ENCODE measurements around the gene MYB. TPM values are rescaled to one million over a fixed set of nuclear protein-coding genes. Genes with fewer than 3 reads are reported as not detected.

Gene MYB
- total RNA-seq, 2 experiments from 2014 or later = 20.1 to 42.9 TPM

DNA sequence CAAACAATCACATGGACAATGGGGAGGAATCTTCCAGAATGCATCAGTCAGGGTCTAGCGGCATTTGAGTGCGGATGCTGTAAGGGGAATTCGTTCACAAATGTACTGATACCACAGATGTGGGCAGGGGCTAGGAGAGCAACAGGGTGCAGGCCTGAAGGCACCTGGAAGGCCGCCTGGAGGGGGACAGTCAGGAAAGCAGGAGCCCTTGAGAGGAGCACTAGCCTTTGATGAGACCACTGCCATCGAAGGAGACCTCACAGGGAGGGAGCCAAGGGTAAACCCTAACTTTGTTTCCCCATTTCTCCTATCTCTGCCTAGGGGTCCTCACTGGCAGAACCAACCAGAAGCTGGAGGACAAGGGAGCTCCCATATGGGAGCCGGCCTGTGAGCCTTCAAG, 38.2 kb downstream of the MYB start:
- H3K4me3 ChIP-seq (ENCODE audit: low read depth, low read length, poor library complexity, severe bottlenecking) = no peak overlapping the region
- POLR2A ChIA-PET = interaction anchor here (0.5 to 0.6 kb wide), 3 partner anchors 22 to 967 kb away, joined by 3 to 4 read pairs (median 3); no protein-coding TSS in a partner anchor
- BruUV-seq (replicated peaks) = no TSS peak

DNA sequence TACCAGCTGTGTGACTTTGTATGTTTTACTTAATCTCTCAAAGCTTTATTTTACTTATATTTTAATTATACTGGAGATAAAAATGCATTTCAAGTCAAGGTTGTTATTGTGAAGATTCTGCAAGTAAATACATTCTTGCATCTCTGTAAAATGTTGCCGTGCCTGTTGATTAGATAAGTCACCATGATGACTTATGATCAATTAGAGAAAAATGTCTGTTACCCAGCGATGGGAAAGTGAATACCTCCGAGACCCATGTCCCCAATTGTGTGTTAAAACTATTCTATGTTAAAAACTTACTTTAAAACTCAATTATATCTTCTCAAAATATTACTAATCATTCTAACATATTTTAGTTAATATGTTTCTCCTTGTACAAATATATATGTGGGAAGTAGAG, 39.9 kb downstream of the MYB start:
- no peak for DNase-seq (ENCODE audit: low spot score)
- Histone ChIP-seq H3K4me1 (ENCODE audit: insufficient read depth, low read length, poor library complexity, severe bottlenecking) (no peaks in the 10 kb centered on the region), H4K20me1 (ENCODE audit: insufficient read depth, low read length) (no peaks in the 10 kb centered on the region), H3K36me3 (ENCODE audit: insufficient read depth, low read length) (peaks cover 50% of the 10 kb centered on the region), H3K9me3 (ENCODE audit: low read length) (no peaks in the 10 kb centered on the region), H2AFZ (ENCODE audit: low read length) (no peak overlapping the region), H3K27ac (ENCODE audit: low read depth, low read length, poor library complexity, severe bottlenecking) (no peak overlapping the region), H3K4me3 (ENCODE audit: low read depth, low read length, poor library complexity, severe bottlenecking) (no peak overlapping the region), H3K9me2 (ENCODE audit: insufficient read depth, low read length) (no peaks in the 10 kb centered on the region), H3K4me2 (ENCODE audit: low read length) (no peak overlapping the region), H3K79me2 (ENCODE audit: insufficient read depth, low read depth, low read length) (no peaks in the 10 kb centered on the region)
- ChIA-PET CTCF (ENCODE audit: unreplicated experiment) (no interaction called here), POLR2A (no interaction called here)
- no TSS peak for BruUV-seq (replicated peaks)
- TF ChIP-seq EZH2phosphoT487 (IDR thresholded peaks at IDR 0.05; ENCODE audit: borderline replicate concordance, low read depth, low read length) = no peak
- TF ChIP-seq, protein P1, sequence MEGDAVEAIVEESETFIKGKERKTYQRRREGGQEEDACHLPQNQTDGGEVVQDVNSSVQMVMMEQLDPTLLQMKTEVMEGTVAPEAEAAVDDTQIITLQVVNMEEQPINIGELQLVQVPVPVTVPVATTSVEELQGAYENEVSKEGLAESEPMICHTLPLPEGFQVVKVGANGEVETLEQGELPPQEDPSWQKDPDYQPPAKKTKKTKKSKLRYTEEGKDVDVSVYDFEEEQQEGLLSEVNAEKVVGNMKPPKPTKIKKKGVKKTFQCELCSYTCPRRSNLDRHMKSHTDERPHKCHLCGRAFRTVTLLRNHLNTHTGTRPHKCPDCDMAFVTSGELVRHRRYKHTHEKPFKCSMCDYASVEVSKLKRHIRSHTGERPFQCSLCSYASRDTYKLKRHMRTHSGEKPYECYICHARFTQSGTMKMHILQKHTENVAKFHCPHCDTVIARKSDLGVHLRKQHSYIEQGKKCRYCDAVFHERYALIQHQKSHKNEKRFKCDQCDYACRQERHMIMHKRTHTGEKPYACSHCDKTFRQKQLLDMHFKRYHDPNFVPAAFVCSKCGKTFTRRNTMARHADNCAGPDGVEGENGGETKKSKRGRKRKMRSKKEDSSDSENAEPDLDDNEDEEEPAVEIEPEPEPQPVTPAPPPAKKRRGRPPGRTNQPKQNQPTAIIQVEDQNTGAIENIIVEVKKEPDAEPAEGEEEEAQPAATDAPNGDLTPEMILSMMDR (conservative IDR thresholded peaks at IDR 0.05; ENCODE audit: low read length) = no peak
- intact Hi-C loops (cut with micrococcal nuclease; ENCODE audit: unreplicated experiment) = no loop called here

More for the DNA sequence above, 38.2 kb downstream of the MYB start:
- Histone ChIP-seq H3K9me3 (ENCODE audit: low read length) (no peaks in the 10 kb centered on the region), H3K4me1 (ENCODE audit: insufficient read depth, low read length, poor library complexity, severe bottlenecking) (no peaks in the 10 kb centered on the region), H3K36me3 (ENCODE audit: insufficient read depth, low read length) (peaks cover 53% of the 10 kb centered on the region), H3K4me2 (ENCODE audit: low read length) (no peak overlapping the region), H2AFZ (ENCODE audit: low read length) (no peak overlapping the region), H3K9me2 (ENCODE audit: insufficient read depth, low read length) (no peaks in the 10 kb centered on the region), H3K27ac (ENCODE audit: low read depth, low read length, poor library complexity, severe bottlenecking) (no peak overlapping the region), H4K20me1 (ENCODE audit: insufficient read depth, low read length) (no peaks in the 10 kb centered on the region), H3K79me2 (ENCODE audit: insufficient read depth, low read depth, low read length) (no peaks in the 10 kb centered on the region)
- intact Hi-C loops (cut with micrococcal nuclease; ENCODE audit: unreplicated experiment) = no loop called here
- TF ChIP-seq, protein P1 (conservative IDR thresholded peaks at IDR 0.05; ENCODE audit: low read length) = no peak
- TF ChIP-seq EZH2phosphoT487 (IDR thresholded peaks at IDR 0.05; ENCODE audit: borderline replicate concordance, low read depth, low read length) = no peak
- DNase-seq (ENCODE audit: low spot score) = no peak
- CTCF ChIA-PET (ENCODE audit: unreplicated experiment) = interaction anchor here (0.6 kb wide), 2 partner anchors 279 to 464 kb away, joined by 9 to 11 read pairs; no protein-coding TSS in a partner anchor

DNA sequence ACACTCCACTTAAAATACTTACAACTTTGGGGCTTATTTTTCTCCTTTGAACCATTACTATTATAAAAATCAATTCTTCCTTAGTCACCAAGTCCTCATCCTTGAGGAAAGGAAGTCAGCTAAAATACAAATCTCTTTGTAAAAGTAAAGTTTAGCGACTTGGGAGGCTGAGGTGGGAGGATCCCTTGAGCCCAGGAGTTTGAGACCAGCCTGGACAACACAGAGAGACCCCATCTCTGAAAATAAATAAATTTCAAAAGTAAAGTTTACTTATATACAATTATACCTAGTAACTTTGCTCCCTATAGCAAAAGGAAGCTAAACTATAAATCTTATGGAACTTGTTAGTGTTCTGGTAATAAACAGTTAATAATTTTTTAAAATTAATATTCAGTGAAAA, 40.4 kb downstream of the MYB start:
- Histone ChIP-seq H3K27ac (ENCODE audit: low read depth, low read length, poor library complexity, severe bottlenecking) (no peak overlapping the region), H3K36me3 (ENCODE audit: insufficient read depth, low read length) (peaks cover 47% of the 10 kb centered on the region), H3K9me3 (ENCODE audit: low read length) (no peaks in the 10 kb centered on the region), H2AFZ (ENCODE audit: low read length) (no peak overlapping the region), H3K9me2 (ENCODE audit: insufficient read depth, low read length) (no peaks in the 10 kb centered on the region), H4K20me1 (ENCODE audit: insufficient read depth, low read length) (no peaks in the 10 kb centered on the region), H3K4me3 (ENCODE audit: low read depth, low read length, poor library complexity, severe bottlenecking) (no peak overlapping the region), H3K79me2 (ENCODE audit: insufficient read depth, low read depth, low read length) (no peaks in the 10 kb centered on the region), H3K4me2 (ENCODE audit: low read length) (no peak overlapping the region), H3K4me1 (ENCODE audit: insufficient read depth, low read length, poor library complexity, severe bottlenecking) (peaks cover 2% of the 10 kb centered on the region)
- intact Hi-C loops (cut with micrococcal nuclease; ENCODE audit: unreplicated experiment) = no loop called here
- DNase-seq (ENCODE audit: low spot score) = no peak
- TF ChIP-seq, protein P1 (conservative IDR thresholded peaks at IDR 0.05; ENCODE audit: low read length) = no peak
- TF ChIP-seq EZH2phosphoT487 (IDR thresholded peaks at IDR 0.05; ENCODE audit: borderline replicate concordance, low read depth, low read length) = no peak
- CTCF ChIA-PET (ENCODE audit: unreplicated experiment) = no interaction called here
- POLR2A ChIA-PET = interaction anchor here (0.6 kb wide), 1 partner anchor 207 kb away, joined by 3 read pairs; no protein-coding TSS in a partner anchor
- no TSS peak for BruUV-seq (replicated peaks)

Data from OCI-LY7 (cell line).